HTERT RPE-1 (cell line): ENCODE data around the gene GUCY1A2.

Source experiments
- in situ Hi-C: fragments of 300-500 bp; cut with MboI; formaldehyde crosslinking; loops from 4 replicates; pipeline ENCODE4 v1.14.3; 2020; ENCODE audit warnings: low sequenced_read_pairs

Gene GUCY1A2

GRCh38 chr11:106679581-106679980 is 338.7 kb downstream of the GUCY1A2 start:
- in situ Hi-C loops, result no loop called here

GRCh38 chr11:106679181-106679580 is 339.1 kb downstream of the GUCY1A2 start:
- in situ Hi-C loops, result no loop called here

GRCh38 chr11:106670069-106670468 is 348.2 kb downstream of the GUCY1A2 start:
- in situ Hi-C loops, result no loop called here

GRCh38 chr11:106668147-106668546 is 350.1 kb downstream of the GUCY1A2 start:
- in situ Hi-C loops, result no loop called here

GRCh38 chr11:106656646-106657045 is 361.6 kb downstream of the GUCY1A2 start:
- in situ Hi-C loops, result no loop called here

- in situ Hi-C loops, result no loop called here
Measured at GRCh38 chr11:106644824-106645223, 373.5 kb downstream of the GUCY1A2 start.

- in situ Hi-C loops, result no loop called here
Measured at GRCh38 chr11:106642331-106642730, 375.9 kb downstream of the GUCY1A2 start.

GRCh38 chr11:106632283-106632682 is 386.0 kb downstream of the GUCY1A2 start:
- in situ Hi-C loops, result no loop called here

GRCh38 chr11:106627694-106628093 is 390.6 kb downstream of the GUCY1A2 start:
- in situ Hi-C loops, result no loop called here

GRCh38 chr11:106625566-106625965 is 392.7 kb downstream of the GUCY1A2 start:
- in situ Hi-C loops, result no loop called here

- in situ Hi-C loops, result no loop called here
Measured at GRCh38 chr11:106624377-106624776, 393.9 kb downstream of the GUCY1A2 start.
